K562 (cell line): ENCODE results near the gene HOXB7. TPM values are rescaled to one million over a fixed set of nuclear protein-coding genes. Genes with fewer than 3 reads are reported as not detected.

Source experiments
- ATAC-seq: fragments of 200-7000 bp; cut with Tn5 transposase; 3 replicates; pipeline ENCODE4 v1.9.1; 2020; ENCODE audit warnings: moderate library complexity
- BruUV-seq: library from RNA; stranded (reverse); fragments of 400-500 nt; replicated peaks from 2 replicates; lab custom pipeline; 2021; lab: Mats Ljungman, UMichigan
- CTCF ChIA-PET: fragments of 300-600 bp; formaldehyde crosslinking; extraction: SDS; loops from one replicate; lab custom pipeline; 2021; ENCODE audit warnings: low intra/inter-chr PET ratio; lab: Yijun Ruan, JAX
- POLR2A ChIA-PET: fragments of 300-600, 350-650 bp; sonication (Branson Sonifier 250); formaldehyde crosslinking; extraction: SDS; loops from one replicate; lab custom pipeline; 2021; ENCODE audit warnings: antibody characterized with exemption, inconsistent platforms; lab: Yijun Ruan, JAX
- DNase-seq, 4 experiments: peaks; one replicate each; pipeline versions ENCODE4 v3.0.0 to v3.0.0-alpha.2; 2011 to 2018; ENCODE audit warnings: low spot score in 3 of 4, mixed read lengths in 3 of 4; ENCODE audit errors: extremely low read depth in 1 of 4
- FAIRE-seq: peaks from 2 replicates; lab custom pipeline; 2011; peaks lifted over from hg19 to GRCh38; lab: Jason Lieb, UNC
- H2AFZ ChIP-seq: 2 replicates; pipeline ENCODE4 v1.6.0; 2011; ENCODE audit warnings: low read depth, low read length, control low read depth, inconsistent platforms
- H3K27ac ChIP-seq: fragments of 200-600 bp; 3 replicates; pipeline ENCODE4 v1.8.0; 2011; ENCODE audit warnings: low read depth, mild to moderate bottlenecking, control low read depth, inconsistent platforms, low read length, moderate library complexity, mixed read lengths; ENCODE audit errors: extremely low read depth
- H3K27me3 ChIP-seq, 2 experiments: fragments of 300-600 bp in 1 of 2; 2 replicates in 1 of 2; 3 replicates in 1 of 2; pipeline versions ENCODE4 v1.6.0 to v1.8.0; 2011; ENCODE audit warnings: inconsistent platforms in 2 of 2, low read length in 2 of 2, mild to moderate bottlenecking in 1 of 2, mixed read lengths in 1 of 2, moderate library complexity in 1 of 2; ENCODE audit not compliant: control insufficient read depth in 2 of 2, insufficient read depth in 2 of 2
- H3K36me3 ChIP-seq: fragments of 300-600 bp; 3 replicates; pipeline ENCODE4 v1.8.0; 2011; ENCODE audit warnings: mild to moderate bottlenecking, low read length, inconsistent platforms; ENCODE audit not compliant: control insufficient read depth, insufficient read depth
- H3K4me1 ChIP-seq, 2 experiments: fragments of 200-600 bp in 1 of 2; replicated peaks in 1 of 2; 2 replicates in 1 of 2; 3 replicates in 1 of 2; pipeline versions ENCODE4 v1.5.1 to v1.8.0; 2011; ENCODE audit warnings: inconsistent platforms in 2 of 2, low read length in 2 of 2, mild to moderate bottlenecking in 1 of 2, mixed read lengths in 1 of 2, moderate library complexity in 1 of 2; ENCODE audit not compliant: control insufficient read depth in 2 of 2, insufficient read depth in 2 of 2
- H3K4me2 ChIP-seq: 2 replicates; pipeline ENCODE4 v1.6.1; 2011; ENCODE audit warnings: low read length, control low read depth, inconsistent platforms, mixed read lengths; ENCODE audit not compliant: insufficient read depth
- H3K4me3 ChIP-seq: fragments of 200-600 bp; sonication (generic), shearing (Covaris generic); 2 replicates; pipeline ENCODE4 v1.5.1; 2016; ENCODE audit warnings: control low read depth, inconsistent platforms
- H3K79me2 ChIP-seq: fragments of 200-600 bp; 3 replicates; pipeline ENCODE4 v1.8.0; 2011; ENCODE audit warnings: low read length, inconsistent platforms; ENCODE audit not compliant: control insufficient read depth, insufficient read depth
- H3K9ac ChIP-seq, 2 experiments: 2 replicates each; pipeline versions ENCODE4 v1.6.0 to v1.6.1; 2011; ENCODE audit warnings: low read depth in 2 of 2, low read length in 2 of 2, control low read depth in 1 of 2, inconsistent platforms in 1 of 2, mild to moderate bottlenecking in 1 of 2, mixed read lengths in 1 of 2; ENCODE audit not compliant: insufficient read depth in 1 of 2
- H3K9me1 ChIP-seq: one replicate; pipeline ENCODE4 v1.6.0; 2011; ENCODE audit warnings: inconsistent platforms, mild to moderate bottlenecking, low read length, moderate library complexity; ENCODE audit not compliant: control insufficient read depth, insufficient read depth
- H3K9me3 ChIP-seq: replicated peaks from 2 replicates; pipeline ENCODE4 v1.5.1; 2011; ENCODE audit warnings: low read depth, low read length, inconsistent platforms; ENCODE audit not compliant: control insufficient read depth, insufficient read depth
- H4K20me1 ChIP-seq: replicated peaks from 2 replicates; pipeline ENCODE4 v1.6.1; 2011; ENCODE audit warnings: low read length, inconsistent platforms, mixed read lengths; ENCODE audit not compliant: control insufficient read depth, insufficient read depth
- ARID2 ChIP-seq: fragments of 450-650 bp; IDR thresholded peaks from 2 replicates; pipeline ENCODE4 v1.6.1; 2017; ENCODE audit warnings: antibody characterized with exemption, mild to moderate bottlenecking
- ARID4B ChIP-seq: sonication (generic); formaldehyde crosslinking; IDR thresholded peaks from 2 replicates; pipeline ENCODE4 v1.8.0; 2022; ENCODE audit warnings: mild to moderate bottlenecking, missing genetic modification reagents
- EP400 ChIP-seq: fragments of 450-650 bp; IDR thresholded peaks from 2 replicates; pipeline ENCODE4 v1.6.1; 2017; ENCODE audit warnings: antibody characterized with exemption, mild to moderate bottlenecking, moderate library complexity
- MED1 ChIP-seq: sonication (generic); formaldehyde crosslinking; IDR thresholded peaks from 2 replicates; pipeline ENCODE4 v1.8.1; 2023; ENCODE audit warnings: missing genetic modification reagents, borderline replicate concordance
- NR4A1 ChIP-seq, 2 experiments: fragments of 250-450 bp in 1 of 2; fragments of 450-650 bp in 1 of 2; sonication (Bioruptor Pico) in 1 of 2; IDR thresholded peaks; 2 replicates each; pipeline versions ENCODE4 v1.4.0 to v1.6.1; 2016 to 2020; ENCODE audit warnings: mild to moderate bottlenecking in 2 of 2, missing compliant biosample characterization in 1 of 2, missing genetic modification characterization in 1 of 2, moderate library complexity in 1 of 2
- ZNF592 ChIP-seq: fragments of 450-650 bp; IDR thresholded peaks from 2 replicates; pipeline ENCODE4 v1.6.1; 2017; ENCODE audit warnings: antibody characterized with exemption, mild to moderate bottlenecking
- WGBS: fragments of 100-300 bp; shearing (Covaris generic); methylation state at CpG from one replicate; pipeline ENCODE4 v1.1.6; 2016; ENCODE audit warnings: low coverage, mixed read lengths; ENCODE audit not compliant: insufficient coverage; ENCODE audit errors: missing lambda C conversion rate; 5-methylcytosine and 5-hydroxymethylcytosine counted together
- in situ Hi-C: fragments of 300-500 bp; cut with MboI; formaldehyde crosslinking; loops from 4 replicates; pipeline ENCODE4 v1.15.0; 2018; ENCODE audit warnings: inconsistent platforms, mixed read lengths
- intact Hi-C: fragments of 100-400 bp; cut with micrococcal nuclease; formaldehyde crosslinking; loops from 2 replicates; pipeline ENCODE4 v1.14.2; 2022
- polyA plus RNA-seq, 8 experiments: library from polyadenylated mRNA; depleted of rRNA in 4 of 8; stranded (reverse) in 5 of 8; unstranded in 3 of 8; fragments of >200 nt; fragmentation: Nextera tagmentation in 2 of 8; fragmentation: Illumina TruSeq in 1 of 8; extraction: Ambion mirVana in 2 of 8; extraction: Trizol in 1 of 8; gene quantifications; 2 replicates each; pipeline versions ENCODE4 v1.2.1 to v1.2.3, GENCODE V29; 2011 to 2014; ENCODE audit warnings: inconsistent platforms in 1 of 8, missing spikeins in 1 of 8
- total RNA-seq, 7 experiments: library from RNA; depleted of rRNA in 6 of 7; stranded (reverse); fragments of >200 nt in 6 of 7; fragmentation: Illumina TruSeq in 2 of 7; extraction: Trizol in 2 of 7; gene quantifications; 2 replicates each; pipeline versions ENCODE4 v1.2.1 to v1.2.3, GENCODE V29; 2011 to 2021; ENCODE audit warnings: low replicate concordance in 1 of 7

HOXB7 gene
- total and polyA plus RNA-seq, 9 of the 15 experiments (the other 6 are each of a cell fraction or from before 2014, with no cell fraction given): 5.5 to 16.7 (median 8.3) TPM

GRCh38 chr17:48632579-48633265 lies 21.9 kb upstream of the HOXB7 start:
- Histone ChIP-seq H3K27me3 (no peaks in the 10 kb centered on the region), H4K20me1 (no peaks in the 10 kb centered on the region), H3K4me1 (peaks cover 54 to 71% of the 10 kb centered on the region in 2 experiments), H3K9me1 (no peaks in the 10 kb centered on the region), H2AFZ (peak overlapping the region; percentile 80), H3K4me2 (peak overlapping the region; percentile 99), H3K9ac (peak overlapping the region; percentile 82 to 95; a peak in 3 of 4 replicates), H3K36me3 (peaks cover 10% of the 10 kb centered on the region; the same call in 1 of the 3 replicates), H3K27ac (peak overlapping the region; percentile 97), H3K9me3 (no peaks in the 10 kb centered on the region), H3K4me3 (no peak overlapping the region), H3K79me2 (peaks cover 46% of the 10 kb centered on the region)
- WGBS: 41% methylated on average over 6 of the region's 7 CpGs
- BruUV-seq: no TSS peak
- ChIA-PET POLR2A (interaction anchor here (0.6 to 2.5 kb wide), 5 partner anchors 10 to 500 kb away, joined by 4 to 21 read pairs (median 5); no protein-coding TSS in a partner anchor), CTCF (no interaction called here)
- ATAC-seq (no peak), DNase-seq (peak in 1 of 4 experiments; percentile 53), FAIRE-seq (no peak)
- intact Hi-C loops (no loop called here), in situ Hi-C loops (no loop called here)
- TF ChIP-seq ARID2 (no peak), ZNF592 (peak; percentile 22), NR4A1 (CRISPR knock-in tag; IDR thresholded peaks at IDR 0.05) (no peak), NR4A1 (tag; IDR thresholded peaks at IDR 0.05) (0 out of 2 replicates have a peak, but pooled peaks have one; percentile 6), MED1 (CRISPR knock-in tag) (no peak), ARID4B (CRISPR knock-in tag) (peak; percentile 27; the same call in 1 of the 2 replicates), EP400 (no peak)
